NCI-H128 (cell line): ENCODE results near the gene RABL6.
"Not testable (repeated sequence)": the region's sequence is repeated elsewhere in the genome, so short reads cannot be mapped to it uniquely, and the experiment has no call there.

Experiments
- DNase-seq: peaks from one replicate; lab custom pipeline; 2025; ENCODE audit not compliant: unreplicated experiment; lab: John Stamatoyannopoulos, UW

The RABL6 gene

GRCh38 chr9:136807281-136808074, at the start of gene RABL6:
Gene RABL6, plus strand, starts transcription at chr9:136807948. Its CDS starts 249 bp downstream, at chr9:136808197.
- DNase-seq: peak; percentile 69

- DNase-seq: no peak
These were observed 48.7 kb upstream of the RABL6 start for GRCh38 chr9:136759001-136759400.

GRCh38 chr9:136759436-136760325, 48.1 kb upstream of the RABL6 start:
- DNase-seq: no peak

GRCh38 chr9:136760424-136760823, 47.3 kb upstream of the RABL6 start:
- no peak for DNase-seq

GRCh38 chr9:136760834-136761544, 46.8 kb upstream of the RABL6 start:
- not testable (repeated sequence) for DNase-seq

GRCh38 chr9:136761545-136761981, 46.2 kb upstream of the RABL6 start:
- no peak for DNase-seq

GRCh38 chr9:136762221-136762691, 45.5 kb upstream of the RABL6 start:
- DNase-seq: no peak

GRCh38 chr9:136762915-136763648, 44.7 kb upstream of the RABL6 start:
- no peak for DNase-seq

GRCh38 chr9:136763649-136764035, 44.1 kb upstream of the RABL6 start:
- no peak for DNase-seq

- no peak for DNase-seq
These were observed 43.4 kb upstream of the RABL6 start, which contains the start of gene LCN15 for GRCh38 chr9:136764301-136764891. Gene LCN15, minus strand, starts transcription at chr9:136764518. Its CDS starts 30 bp downstream, at chr9:136764488.

GRCh38 chr9:136765041-136765440, 42.7 kb upstream of the RABL6 start:
- no peak for DNase-seq

GRCh38 chr9:136765745-136766409, 41.9 kb upstream of the RABL6 start:
- DNase-seq: not testable (repeated sequence)

GRCh38 chr9:136766410-136767120, 41.2 kb upstream of the RABL6 start:
- DNase-seq: not testable (repeated sequence)

- no peak for DNase-seq
These were observed 38.0 kb upstream of the RABL6 start for GRCh38 chr9:136769710-136770191.

GRCh38 chr9:136771907-136772415, 35.8 kb upstream of the RABL6 start:
- no peak for DNase-seq

- no peak for DNase-seq
These were observed 34.2 kb upstream of the RABL6 start for GRCh38 chr9:136773386-136774044.

- no peak for DNase-seq
These were observed 33.2 kb upstream of the RABL6 start for GRCh38 chr9:136774416-136775045.
